Measurements from ENCODE around the gene ADGRL1. TPM values are rescaled to one million over a fixed set of nuclear protein-coding genes. Genes with fewer than 3 reads are reported as not detected.

ADGRL1 gene
- total RNA-seq, 2 experiments from 2014 or later, result 20.8 to 23.5 TPM

- intact Hi-C loops (cut with DNase I, micrococcal nuclease), result no loop called here
- ATAC-seq (peak; percentile 63), DNase-seq (peak; percentile 48)
- Mint-ChIP-seq H3K36me3 (ENCODE audit: low read depth) (peaks cover 24% of the 10 kb centered on the region), H3K4me3 (peak overlapping the region; percentile 48), H3K9me3 (ENCODE audit: low read depth) (no peaks in the 10 kb centered on the region), H3K4me1 (peaks cover 26% of the 10 kb centered on the region), H3K27me3 (no peaks in the 10 kb centered on the region), H3K27ac (no peak overlapping the region)
- ChIA-PET POLR2A (interaction anchor here (0.7 to 2.4 kb wide), 2 partner anchors 8 to 31 kb away, joined by 3 to 8 read pairs; partner anchors contain the start of gene ASF1B), CTCF (interaction anchor here (0.6 to 1.2 kb wide), 3 partner anchors 18 to 183 kb away, joined by 3 read pairs; no protein-coding TSS in a partner anchor)
Observed at GRCh38 chr19:14167576-14168138, 38.3 kb downstream of the ADGRL1 start.

- DNase-seq (no peak), ATAC-seq (peak; percentile 17)
- Mint-ChIP-seq H3K9me3 (ENCODE audit: low read depth) (no peaks in the 10 kb centered on the region), H3K36me3 (ENCODE audit: low read depth) (peaks cover 24% of the 10 kb centered on the region), H3K4me3 (peak overlapping the region; percentile 48), H3K27me3 (no peaks in the 10 kb centered on the region), H3K4me1 (peaks cover 26% of the 10 kb centered on the region), H3K27ac (peak overlapping the region; percentile 82)
- ChIA-PET POLR2A (interaction anchor here (0.7 to 2.4 kb wide), 2 partner anchors 9 to 30 kb away, joined by 3 to 8 read pairs; partner anchors contain the start of gene ASF1B), CTCF (interaction anchor here (0.6 to 0.9 kb wide), 3 partner anchors 8 to 29 kb away, joined by 3 read pairs; no protein-coding TSS in a partner anchor)
- intact Hi-C loops (cut with DNase I, micrococcal nuclease), result no loop called here
Observed at GRCh38 chr19:14166999-14167575, 38.9 kb downstream of the ADGRL1 start.

- POLR2A ChIA-PET, result no interaction called here
- peak; percentile 13 for ATAC-seq
- Mint-ChIP-seq H3K4me3 (peak overlapping the region; percentile 48), H3K27me3 (no peaks in the 10 kb centered on the region), H3K9me3 (ENCODE audit: low read depth) (no peaks in the 10 kb centered on the region), H3K27ac (peak overlapping the region; percentile 82), H3K36me3 (ENCODE audit: low read depth) (peaks cover 16% of the 10 kb centered on the region), H3K4me1 (peaks cover 26% of the 10 kb centered on the region)
- DNase-seq, result no peak
- CTCF ChIA-PET, result interaction anchor here (0.6 to 0.9 kb wide), 3 partner anchors 7 to 1400 kb away, joined by 3 read pairs; no protein-coding TSS in a partner anchor
- intact Hi-C loops (cut with DNase I, micrococcal nuclease), result no loop called here
Observed at GRCh38 chr19:14165990-14166830, 39.8 kb downstream of the ADGRL1 start.

- no peak for DNase-seq
- intact Hi-C loops (cut with DNase I, micrococcal nuclease), result no loop called here
- no peak overlapping the region for H3K27ac Mint-ChIP-seq
Observed at GRCh38 chr19:14164724-14165493, 41.1 kb downstream of the ADGRL1 start.

GRCh38 chr19:14164082-14164481, 41.9 kb downstream of the ADGRL1 start:
- DNase-seq (no peak), ATAC-seq (no peak)
- Mint-ChIP-seq H3K36me3 (ENCODE audit: low read depth) (no peaks in the 10 kb centered on the region), H3K27me3 (no peaks in the 10 kb centered on the region), H3K9me3 (ENCODE audit: low read depth) (no peaks in the 10 kb centered on the region), H3K27ac (no peak overlapping the region), H3K4me1 (peaks cover 26% of the 10 kb centered on the region), H3K4me3 (no peak overlapping the region)
- intact Hi-C loops (cut with DNase I, micrococcal nuclease), result no loop called here
- ChIA-PET POLR2A (interaction anchor here (0.5 kb wide), 1 partner anchor 137 kb away, joined by 11 read pairs; no protein-coding TSS in a partner anchor), CTCF (no interaction called here)

More at GRCh38 chr19:14164724-14165493, 41.1 kb downstream of the ADGRL1 start:
- POLR2A ChIA-PET, result no interaction called here
- Mint-ChIP-seq H3K27me3 (no peaks in the 10 kb centered on the region), H3K4me1 (peaks cover 26% of the 10 kb centered on the region), H3K9me3 (ENCODE audit: low read depth) (no peaks in the 10 kb centered on the region), H3K36me3 (ENCODE audit: low read depth) (peaks cover 3% of the 10 kb centered on the region), H3K4me3 (no peak overlapping the region)
- ATAC-seq, result no peak
- CTCF ChIA-PET, result no interaction called here

GRCh38 chr19:14162871-14163297, 43.1 kb downstream of the ADGRL1 start:
- ChIA-PET CTCF (no interaction called here), POLR2A (no interaction called here)
- H3K9me3 Mint-ChIP-seq (ENCODE audit: low read depth), result no peaks in the 10 kb centered on the region
- DNase-seq (no peak), ATAC-seq (no peak)
- no peak overlapping the region for H3K4me3 Mint-ChIP-seq
- no peak overlapping the region for H3K27ac Mint-ChIP-seq
- no peaks in the 10 kb centered on the region for H3K36me3 Mint-ChIP-seq (ENCODE audit: low read depth)
- H3K27me3 Mint-ChIP-seq, result no peaks in the 10 kb centered on the region
- peaks cover 21% of the 10 kb centered on the region for H3K4me1 Mint-ChIP-seq
- intact Hi-C loops (cut with DNase I, micrococcal nuclease), result no loop called here

GRCh38 chr19:14161305-14161704, 44.7 kb downstream of the ADGRL1 start:
- H3K27me3 Mint-ChIP-seq, result no peaks in the 10 kb centered on the region
- CTCF ChIA-PET, result no interaction called here
- intact Hi-C loops (cut with DNase I, micrococcal nuclease), result no loop called here
- no peak overlapping the region for H3K27ac Mint-ChIP-seq
- no peaks in the 10 kb centered on the region for H3K9me3 Mint-ChIP-seq (ENCODE audit: low read depth)
- POLR2A ChIA-PET, result no interaction called here
- ATAC-seq (no peak), DNase-seq (no peak)
- H3K4me3 Mint-ChIP-seq, result no peak overlapping the region
- H3K36me3 Mint-ChIP-seq (ENCODE audit: low read depth), result peaks cover 3% of the 10 kb centered on the region
- peaks cover 9% of the 10 kb centered on the region for H3K4me1 Mint-ChIP-seq

GRCh38 chr19:14160017-14160703, 45.8 kb downstream of the ADGRL1 start:
- Mint-ChIP-seq H3K4me1 (no peaks in the 10 kb centered on the region), H3K27ac (no peak overlapping the region), H3K9me3 (ENCODE audit: low read depth) (no peaks in the 10 kb centered on the region), H3K27me3 (no peaks in the 10 kb centered on the region), H3K4me3 (no peak overlapping the region), H3K36me3 (ENCODE audit: low read depth) (peaks cover 3% of the 10 kb centered on the region)
- CTCF ChIA-PET, result interaction anchor here (0.6 kb wide), 1 partner anchor 387 kb away, joined by 4 read pairs; no protein-coding TSS in a partner anchor
- ATAC-seq (no peak), DNase-seq (no peak)
- POLR2A ChIA-PET, result no interaction called here
- intact Hi-C loops (cut with DNase I, micrococcal nuclease), result no loop called here

- H3K27ac Mint-ChIP-seq, result no peak overlapping the region
- H3K36me3 Mint-ChIP-seq (ENCODE audit: low read depth), result peaks cover 3% of the 10 kb centered on the region
- intact Hi-C loops (cut with DNase I, micrococcal nuclease), result no loop called here
- CTCF ChIA-PET, result interaction anchor here (0.6 to 1.1 kb wide), 3 partner anchors 8 to 372 kb away, joined by 3 to 4 read pairs (median 3); no protein-coding TSS in a partner anchor
- POLR2A ChIA-PET, result no interaction called here
- ATAC-seq (no peak), DNase-seq (no peak)
- no peaks in the 10 kb centered on the region for H3K9me3 Mint-ChIP-seq (ENCODE audit: low read depth)
- H3K4me1 Mint-ChIP-seq, result no peaks in the 10 kb centered on the region
- no peaks in the 10 kb centered on the region for H3K27me3 Mint-ChIP-seq
- no peak overlapping the region for H3K4me3 Mint-ChIP-seq
Observed at GRCh38 chr19:14159059-14159458, 46.9 kb downstream of the ADGRL1 start.

- Mint-ChIP-seq H3K27ac (no peak overlapping the region), H3K36me3 (ENCODE audit: low read depth) (peaks cover 3% of the 10 kb centered on the region), H3K9me3 (ENCODE audit: low read depth) (no peaks in the 10 kb centered on the region), H3K4me1 (no peaks in the 10 kb centered on the region), H3K27me3 (no peaks in the 10 kb centered on the region), H3K4me3 (no peak overlapping the region)
- ChIA-PET POLR2A (no interaction called here), CTCF (interaction anchor here (0.6 to 1.1 kb wide), 6 partner anchors 8 to 372 kb away, joined by 3 to 4 read pairs (median 3); no protein-coding TSS in a partner anchor)
- no peak for DNase-seq
- intact Hi-C loops (cut with DNase I, micrococcal nuclease), result no loop called here
- no peak for ATAC-seq
Observed at GRCh38 chr19:14158276-14159023, 47.5 kb downstream of the ADGRL1 start.
